HG02870 (cell line): ENCODE data around the gene FUT8.

Experiments used
- ATAC-seq: cut with Tn5 transposase; IDR thresholded peaks from one replicate; pipeline ENCODE4 v1.9.1; 2021; ENCODE audit warnings: mild to moderate bottlenecking, moderate library complexity; ENCODE audit not compliant: unreplicated experiment

FUT8 gene

DNA sequence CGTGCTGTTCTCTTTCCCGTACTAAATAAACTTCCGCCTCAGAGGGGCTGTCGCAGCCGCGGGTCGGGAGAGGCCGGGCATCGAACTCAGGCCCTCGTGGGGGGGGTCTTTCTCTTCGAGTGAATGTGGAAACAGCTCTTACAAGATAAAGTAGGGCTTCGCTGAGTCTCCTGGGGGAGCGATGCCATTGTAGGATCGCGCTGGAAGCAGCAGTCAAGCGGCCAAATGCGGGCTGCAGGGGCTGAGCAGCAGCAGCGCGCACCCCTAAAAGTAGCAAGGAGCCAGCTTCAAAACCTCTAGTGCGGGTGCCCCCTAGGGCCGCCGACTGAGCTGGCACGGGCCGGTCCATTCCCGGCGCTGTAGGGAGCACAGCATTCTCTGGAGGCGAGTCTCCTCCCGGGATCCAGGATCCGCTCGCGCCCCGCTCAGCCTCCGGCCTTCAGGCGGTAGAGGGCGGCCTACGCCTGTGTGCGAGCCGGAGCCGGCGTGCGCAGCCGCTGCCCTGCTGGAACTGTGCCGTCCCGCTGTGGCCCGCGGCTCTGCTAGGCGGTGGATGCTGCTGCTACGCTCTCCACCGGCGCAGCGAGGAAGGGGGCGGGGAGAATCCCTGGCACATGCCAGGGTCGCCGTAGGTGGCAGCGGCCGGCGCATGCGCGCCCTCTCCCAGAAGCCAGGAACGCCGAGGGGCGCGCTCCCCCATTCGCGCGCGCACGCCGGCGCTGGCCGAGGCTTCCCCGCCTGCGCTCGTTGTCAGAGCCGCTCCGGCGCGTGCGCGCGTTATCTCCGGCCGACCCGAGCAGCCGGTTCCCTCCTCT is at the start of gene FUT8:
FUT8 (plus strand) TSS at position 699 of the 815 bp plus-strand sequence. CDS start 148,834 bp downstream, outside the sequence.
- ATAC-seq = peak; percentile 60

DNA sequence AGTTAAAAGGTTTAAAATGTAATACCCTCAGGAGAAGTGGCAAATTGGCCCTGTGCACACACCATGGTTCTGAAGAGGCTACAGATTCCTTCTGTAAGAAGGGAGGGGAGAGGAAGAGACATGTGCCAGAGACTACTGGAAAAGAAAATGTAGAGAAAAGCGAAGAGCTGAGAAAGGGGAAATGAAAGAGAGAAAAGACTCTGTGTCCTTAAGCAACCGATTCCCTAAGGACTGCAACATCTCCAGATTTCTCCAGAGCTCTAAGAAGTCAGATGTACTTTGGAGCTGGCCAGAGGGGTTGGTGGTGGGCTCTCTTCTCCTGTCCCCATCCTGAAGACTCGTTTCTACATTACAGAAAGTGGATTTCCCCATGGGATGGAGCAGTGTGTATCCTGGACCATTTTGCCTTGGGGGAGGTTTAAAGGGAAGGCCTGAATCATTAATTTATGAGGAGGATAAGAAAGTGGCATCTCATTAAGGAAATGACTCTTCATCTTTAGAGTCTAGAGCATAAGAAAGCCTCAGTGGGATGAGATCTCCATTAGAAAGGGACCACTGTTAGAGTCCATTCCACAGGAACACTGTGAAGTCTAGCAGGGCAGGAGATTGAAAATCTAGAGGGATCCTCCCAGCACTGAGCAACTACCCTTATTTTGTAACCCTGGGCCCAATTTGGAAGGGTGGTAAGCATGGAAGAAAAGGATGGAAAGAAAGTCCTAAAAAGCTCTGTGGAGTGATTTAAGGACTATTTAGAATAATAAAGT is 45.5 kb upstream of the FUT8 start:
- ATAC-seq = no peak

DNA sequence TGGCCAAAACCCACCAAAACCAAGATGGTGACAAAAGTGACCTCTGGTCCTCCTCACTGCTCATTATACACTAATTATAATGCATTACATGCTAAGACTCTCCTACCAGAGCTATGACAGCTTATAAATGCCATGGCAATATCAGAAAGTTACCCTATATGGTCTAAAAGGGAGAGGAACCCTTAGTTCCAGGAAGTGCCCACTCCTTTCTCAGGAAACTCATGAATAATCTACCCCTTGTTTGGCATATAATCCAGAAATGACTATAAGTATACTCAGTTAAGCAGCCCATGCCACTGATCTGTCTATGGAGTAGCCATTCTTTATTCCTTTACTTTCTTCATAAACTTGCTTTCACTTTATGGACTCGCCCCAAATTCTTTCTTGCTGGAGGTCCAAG is 43.0 kb upstream of the FUT8 start:
- no peak for ATAC-seq

- peak; percentile 57 for ATAC-seq
These were observed 41.7 kb upstream of the FUT8 start for GRCh38 chr14:65370801-65371248.

DNA sequence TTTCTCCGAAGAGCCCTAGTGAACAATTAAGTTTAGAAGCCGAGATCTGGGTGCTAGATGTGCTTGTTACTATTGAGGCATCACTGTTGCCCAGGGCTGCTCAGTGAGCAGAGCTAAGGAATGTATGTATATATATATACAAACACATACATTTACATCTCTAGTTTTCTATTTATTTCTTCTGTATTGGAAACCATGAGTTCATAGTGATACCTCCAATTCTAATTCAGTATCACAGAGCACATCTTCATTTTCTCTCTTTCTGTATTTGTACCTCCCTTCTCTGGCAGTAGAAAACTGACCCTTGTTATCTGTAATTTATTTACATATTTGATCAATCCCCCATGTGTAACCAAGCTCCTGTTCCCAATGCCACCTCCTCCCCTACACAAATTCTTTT is 40.7 kb upstream of the FUT8 start:
- ATAC-seq = no peak

- ATAC-seq = no peak
These were observed 39.4 kb upstream of the FUT8 start for GRCh38 chr14:65373016-65373670.

- ATAC-seq = no peak
These were observed 38.9 kb upstream of the FUT8 start for GRCh38 chr14:65373671-65374039.

DNA sequence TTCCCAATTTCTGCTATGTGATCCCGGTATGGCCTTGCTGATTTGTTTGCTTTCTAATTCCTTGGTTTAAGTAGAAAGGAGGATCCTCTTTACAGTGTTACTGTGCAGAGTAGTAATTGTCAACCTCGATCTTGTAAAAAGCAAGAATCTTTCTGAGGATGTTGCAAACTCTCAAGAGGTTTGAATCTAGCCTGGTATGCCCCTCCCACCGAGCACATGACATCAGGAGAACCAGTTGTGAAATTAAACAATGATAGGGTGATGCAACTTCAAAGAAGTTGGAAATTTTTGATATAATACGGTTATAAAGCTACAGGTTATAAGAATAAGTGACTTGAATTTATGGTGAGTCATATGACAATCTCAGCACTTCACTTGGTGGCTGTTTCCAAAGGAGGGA is 35.0 kb upstream of the FUT8 start:
- no peak for ATAC-seq

GRCh38 chr14:65382586-65382985 is 29.9 kb upstream of the FUT8 start:
- ATAC-seq = no peak

- ATAC-seq = no peak
These were observed 25.4 kb upstream of the FUT8 start for GRCh38 chr14:65387171-65387570.

DNA sequence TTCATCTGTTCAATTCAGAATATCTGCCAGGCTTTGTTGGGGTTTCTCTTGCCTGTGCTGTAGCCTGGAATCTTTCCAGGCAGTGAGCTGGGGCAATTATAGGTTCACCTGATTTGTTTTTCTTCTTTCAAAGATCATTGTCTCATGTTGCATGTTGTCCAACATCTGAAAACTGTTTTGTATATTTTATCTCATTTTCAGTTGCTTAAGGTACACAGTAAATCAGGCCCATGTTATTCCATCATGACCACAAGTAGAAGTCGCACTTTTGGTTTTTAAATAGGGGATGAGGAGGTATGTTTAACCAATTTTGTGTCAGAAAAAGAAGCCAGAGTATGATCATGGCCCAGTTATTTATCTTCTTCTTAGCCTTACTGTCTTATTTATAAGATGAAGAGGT is 24.9 kb upstream of the FUT8 start:
- no peak for ATAC-seq

DNA sequence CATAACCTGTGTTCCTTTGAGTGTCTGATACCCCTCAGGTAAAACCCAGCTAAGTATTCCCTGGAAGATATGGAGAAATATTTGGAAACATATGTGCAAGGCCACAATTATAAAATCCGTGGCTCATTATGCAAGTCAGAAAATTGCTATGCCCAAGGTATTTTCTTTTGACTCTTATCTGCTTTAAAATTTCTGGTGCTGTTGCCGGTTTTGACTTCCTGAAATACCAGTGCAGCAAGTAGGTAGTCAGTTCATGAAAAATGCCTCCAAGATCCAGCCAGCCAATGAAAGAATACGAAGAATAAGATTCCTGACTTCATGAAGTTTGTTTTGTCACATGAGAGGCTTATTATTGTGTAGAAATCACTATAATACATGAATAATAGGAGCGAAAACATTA is 20.2 kb upstream of the FUT8 start:
- ATAC-seq = no peak

GRCh38 chr14:65396082-65396910 is 16.2 kb upstream of the FUT8 start:
- no peak for ATAC-seq

DNA sequence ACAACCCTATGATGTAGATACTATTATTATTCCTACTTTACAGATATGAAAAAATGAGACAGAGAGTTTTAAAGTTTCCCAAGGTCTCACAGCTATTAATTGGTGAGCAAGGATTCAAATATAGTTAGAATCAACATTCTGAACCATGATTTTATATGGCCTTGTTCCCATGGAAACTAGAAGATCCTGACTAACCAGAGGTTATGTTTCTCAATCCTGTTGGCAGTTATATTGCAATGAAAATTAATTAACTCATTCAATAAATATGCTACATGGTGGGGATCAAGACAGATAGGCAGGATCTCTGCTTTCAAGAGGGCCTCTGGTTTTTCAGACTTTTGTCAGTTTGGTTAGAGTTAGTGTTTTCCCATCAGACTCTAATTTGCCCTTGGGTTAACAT is 9.3 kb upstream of the FUT8 start:
- ATAC-seq = no peak

DNA sequence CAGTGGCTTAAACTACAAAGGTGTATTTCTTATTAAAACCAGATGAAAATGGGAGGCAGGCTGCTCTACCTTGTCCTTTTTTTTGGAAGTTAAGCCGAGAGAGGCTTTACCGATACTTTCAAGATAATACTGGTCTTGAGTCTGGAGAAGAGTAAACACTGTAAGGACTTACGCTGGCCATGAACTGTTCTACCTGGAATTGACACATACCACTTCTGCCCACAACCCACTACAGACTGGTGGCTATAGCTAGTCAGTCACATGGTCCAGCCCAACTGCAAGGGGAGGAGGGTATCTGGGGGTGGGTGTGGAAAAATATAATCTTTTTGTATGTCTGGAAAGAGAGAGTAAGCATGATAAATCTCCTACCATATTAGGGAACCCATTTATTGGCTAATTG is 4.4 kb upstream of the FUT8 start:
- ATAC-seq = no peak

GRCh38 chr14:65410640-65411039 is 1.9 kb upstream of the FUT8 start:
- ATAC-seq = no peak

GRCh38 chr14:65411656-65412031 is 886 bp upstream of the FUT8 start:
- peak; percentile 54 for ATAC-seq

- peak; percentile 31 for ATAC-seq
These were observed 567 bp downstream of the FUT8 start for GRCh38 chr14:65412856-65413738.

DNA sequence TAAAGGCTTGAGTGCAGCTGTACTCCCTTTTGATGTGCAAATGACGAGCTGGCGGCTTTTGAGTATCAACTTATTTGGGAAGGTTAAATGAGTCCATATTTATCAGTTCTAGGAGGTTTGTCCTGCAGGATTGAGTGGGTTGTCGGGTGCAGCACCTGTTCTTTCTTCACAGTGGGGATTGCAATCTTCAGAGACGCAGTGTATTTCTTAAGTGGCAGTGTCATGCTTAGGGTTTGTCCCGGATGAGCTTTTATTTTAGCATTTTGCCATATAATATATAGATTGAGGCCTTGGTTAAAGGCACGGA is 1.2 kb downstream of the FUT8 start:
- no peak for ATAC-seq

DNA sequence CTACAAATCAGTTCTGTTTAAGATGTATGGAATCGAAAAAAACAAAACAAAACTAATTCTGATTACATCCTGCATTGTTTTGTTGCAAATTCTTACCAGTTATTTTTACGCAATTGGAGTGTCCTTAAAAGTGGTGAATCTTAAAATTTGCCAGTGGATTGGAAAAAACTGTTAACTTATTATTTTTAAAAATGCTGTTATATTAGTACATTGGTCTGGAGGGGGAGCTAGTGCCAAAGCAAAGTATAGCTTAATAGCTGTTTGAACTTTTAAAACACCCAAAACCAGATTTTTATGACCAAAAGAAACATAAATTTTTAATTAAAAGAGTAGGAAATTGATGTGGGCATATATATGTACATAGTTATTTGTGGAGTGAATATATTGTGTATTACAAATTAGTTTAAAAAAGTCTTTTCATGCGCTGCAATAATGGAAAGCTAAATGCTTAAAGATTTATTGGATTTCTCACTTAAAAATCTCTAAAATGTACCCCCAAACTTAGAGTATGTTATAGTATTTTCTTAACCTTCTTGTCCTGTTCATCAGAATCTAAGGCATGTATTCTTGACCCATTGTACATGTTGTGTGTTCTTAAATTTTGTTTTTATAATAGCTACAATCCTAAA is 2.5 kb downstream of the FUT8 start:
- no peak for ATAC-seq
